H9 (cell line): ENCODE results near the gene AIMP1. TPM values are rescaled to one million over a fixed set of nuclear protein-coding genes. Genes with fewer than 3 reads are reported as not detected.

Experiments used
- DNase-seq: peaks from one replicate; pipeline ENCODE4 v3.0.0-alpha.2; 2017
- H2AFZ ChIP-seq: one replicate; pipeline ENCODE4 v1.6.1; 2013; ENCODE audit warnings: mild to moderate bottlenecking, low read length, control low read depth, moderate library complexity
- H2AK5ac ChIP-seq: 2 replicates; pipeline ENCODE4 v1.6.1; 2013; ENCODE audit warnings: low read length, control low read depth, mixed read lengths; ENCODE audit not compliant: insufficient read length
- H2BK120ac ChIP-seq: one replicate; pipeline ENCODE4 v1.6.1; 2013; ENCODE audit warnings: low read depth, mild to moderate bottlenecking, low read length, control low read depth, inconsistent platforms; ENCODE audit not compliant: poor library complexity, severe bottlenecking
- H2BK12ac ChIP-seq: 2 replicates; pipeline ENCODE4 v1.6.1; 2013; ENCODE audit warnings: low read length, control low read depth, mixed read lengths, low read depth; ENCODE audit not compliant: insufficient read length
- H2BK15ac ChIP-seq: 2 replicates; pipeline ENCODE4 v1.6.1; 2013; ENCODE audit warnings: low read depth, low read length, control low read depth
- H2BK20ac ChIP-seq: one replicate; pipeline ENCODE4 v1.6.1; 2013; ENCODE audit warnings: low read depth, mild to moderate bottlenecking, low read length, control low read depth, inconsistent platforms; ENCODE audit not compliant: poor library complexity, severe bottlenecking
- H2BK5ac ChIP-seq: 2 replicates; pipeline ENCODE4 v1.6.1; 2013; ENCODE audit warnings: low read length, control low read depth, mixed read lengths; ENCODE audit not compliant: insufficient read length
- H3K14ac ChIP-seq: 2 replicates; pipeline ENCODE4 v1.6.1; 2013; ENCODE audit warnings: low read length, control low read depth; ENCODE audit not compliant: insufficient read depth
- H3K18ac ChIP-seq: 2 replicates; pipeline ENCODE4 v1.6.1; 2013; ENCODE audit warnings: low read depth, mild to moderate bottlenecking, mixed read lengths, low read length, control low read depth; ENCODE audit not compliant: insufficient read length
- H3K23ac ChIP-seq: 2 replicates; pipeline ENCODE4 v1.6.1; 2013; ENCODE audit warnings: low read length, control low read depth, mixed read lengths, low read depth; ENCODE audit not compliant: insufficient read length
- H3K23me2 ChIP-seq: 2 replicates; pipeline ENCODE4 v1.6.1; 2013; ENCODE audit warnings: low read depth, mild to moderate bottlenecking, mixed read lengths, low read length, control low read depth; ENCODE audit not compliant: insufficient read length, poor library complexity, severe bottlenecking
- H3K27ac ChIP-seq: 2 replicates; pipeline ENCODE4 v1.5.1; 2013; ENCODE audit warnings: low read length, control low read depth, mixed read lengths, low read depth; ENCODE audit not compliant: insufficient read length
- H3K27me3 ChIP-seq: 2 replicates; pipeline ENCODE4 v1.6.1; 2013; ENCODE audit warnings: low read length, control low read depth, inconsistent platforms; ENCODE audit not compliant: insufficient read depth
- H3K4ac ChIP-seq: 2 replicates; pipeline ENCODE4 v1.6.1; 2013; ENCODE audit warnings: low read depth, mild to moderate bottlenecking, control low read depth, inconsistent platforms, low read length, moderate library complexity
- H3K4me1 ChIP-seq: 2 replicates; pipeline ENCODE4 v1.6.1; 2013; ENCODE audit warnings: low read length, control low read depth, inconsistent platforms; ENCODE audit not compliant: insufficient read depth
- H3K4me2 ChIP-seq: 2 replicates; pipeline ENCODE4 v1.6.1; 2013; ENCODE audit warnings: low read length, control low read depth, mixed read lengths; ENCODE audit not compliant: insufficient read length, insufficient read depth
- H3K56ac ChIP-seq: 2 replicates; pipeline ENCODE4 v1.6.1; 2013; ENCODE audit warnings: low read depth, mild to moderate bottlenecking, mixed read lengths, low read length, control low read depth; ENCODE audit not compliant: insufficient read length
- H3K79me1 ChIP-seq: 2 replicates; pipeline ENCODE4 v1.6.1; 2013; ENCODE audit warnings: low read depth, mild to moderate bottlenecking, moderate library complexity, low read length, control low read depth, inconsistent platforms; ENCODE audit not compliant: insufficient read depth, poor library complexity, severe bottlenecking
- H3K79me2 ChIP-seq: 2 replicates; pipeline ENCODE4 v1.6.1; 2013; ENCODE audit warnings: low read length, control low read depth, inconsistent platforms; ENCODE audit not compliant: insufficient read depth
- H3K9ac ChIP-seq: 2 replicates; pipeline ENCODE4 v1.6.1; 2013; ENCODE audit warnings: low read length, control low read depth, mixed read lengths; ENCODE audit not compliant: insufficient read length; ENCODE audit errors: extremely low read depth
- H3K9me3 ChIP-seq: one replicate; pipeline ENCODE4 v1.6.1; 2013; ENCODE audit warnings: low read depth, low read length, inconsistent platforms; ENCODE audit not compliant: control insufficient read depth
- H3T11ph ChIP-seq: one replicate; pipeline ENCODE4 v1.6.1; 2013; ENCODE audit warnings: mild to moderate bottlenecking, low read length, control low read depth, inconsistent platforms
- H4K20me1 ChIP-seq: one replicate; pipeline ENCODE4 v1.6.1; 2013; ENCODE audit not compliant: control insufficient read depth, insufficient read length, insufficient read depth
- H4K5ac ChIP-seq: 2 replicates; pipeline ENCODE4 v1.6.1; 2013; ENCODE audit warnings: low read depth, mild to moderate bottlenecking, mixed read lengths, low read length, control low read depth; ENCODE audit not compliant: insufficient read length
- H4K8ac ChIP-seq: replicated peaks from 2 replicates; pipeline ENCODE4 v1.6.1; 2013; ENCODE audit warnings: low read length, control low read depth, mixed read lengths, low read depth; ENCODE audit not compliant: insufficient read length
- H4K91ac ChIP-seq: 2 replicates; pipeline ENCODE4 v1.6.1; 2013; ENCODE audit warnings: low read depth, mild to moderate bottlenecking, moderate library complexity, mixed read lengths, low read length, control low read depth; ENCODE audit not compliant: insufficient read length
- H3K27ac Mint-ChIP-seq, 3 experiments: 2 replicates in 2 of 3; 3 replicates in 1 of 3; pipeline ENCODE4 v1.8.0; 2020 to 2021; ENCODE audit warnings: mixed read lengths in 3 of 3, mild to moderate bottlenecking in 1 of 3, moderate library complexity in 1 of 3
- H3K27me3 Mint-ChIP-seq: 2 replicates; pipeline ENCODE4 v1.8.0; 2021; ENCODE audit warnings: low read depth, mild to moderate bottlenecking, moderate library complexity, mixed read lengths
- H3K36me3 Mint-ChIP-seq, 3 experiments: 2 replicates in 2 of 3; 3 replicates in 1 of 3; pipeline ENCODE4 v1.8.0; 2020 to 2021; ENCODE audit warnings: low read depth in 3 of 3, mixed read lengths in 3 of 3; ENCODE audit not compliant: insufficient read depth in 1 of 3
- H3K4me1 Mint-ChIP-seq, 2 experiments: 2 replicates each; pipeline ENCODE4 v1.8.0; 2020; ENCODE audit warnings: mixed read lengths in 2 of 2
- H3K4me3 Mint-ChIP-seq, 2 experiments: 2 replicates in 1 of 2; 3 replicates in 1 of 2; pipeline ENCODE4 v1.8.0; 2020 to 2021; ENCODE audit warnings: mild to moderate bottlenecking in 2 of 2, mixed read lengths in 2 of 2, moderate library complexity in 1 of 2
- H3K9me3 Mint-ChIP-seq, 2 experiments: 2 replicates in 1 of 2; 3 replicates in 1 of 2; pipeline ENCODE4 v1.8.0; 2020; ENCODE audit warnings: mild to moderate bottlenecking in 2 of 2, mixed read lengths in 2 of 2, moderate library complexity in 1 of 2
- CTCF ChIP-seq: fragments of 200-600 bp; sonication (generic); conservative IDR thresholded peaks from 3 replicates; pipeline ENCODE4 v1.8.0; 2021; ENCODE audit warnings: antibody characterized with exemption, mild to moderate bottlenecking
- WGBS: extraction: QIAGEN DNeasy Blood & Tissue Kit; methylation state at CpG from one replicate; pipeline ENCODE4 v1.1.7; 2013; ENCODE audit warnings: missing lambda C conversion rate, low lambda C conversion rate, mixed read lengths; ENCODE audit not compliant: insufficient read length; ENCODE audit errors: extremely low coverage; 5-methylcytosine and 5-hydroxymethylcytosine counted together
- total RNA-seq: library from RNA; stranded (reverse); gene quantifications from 2 replicates; pipeline ENCODE4 v1.2.1, GENCODE V29; 2021

AIMP1 gene
- total RNA-seq, 1 experiment from 2014 or later: 36.8 TPM

GRCh38 chr4:106340774-106341173 lies 24.4 kb downstream of the AIMP1 start:
- Histone ChIP-seq H3K4me1 (no peaks in the 10 kb centered on the region), H4K5ac (no peak overlapping the region), H3K4ac (no peak overlapping the region), H3K27me3 (no peaks in the 10 kb centered on the region), H3K18ac (no peak overlapping the region), H3K4me2 (no peak overlapping the region), H2BK120ac (no peak overlapping the region), H2AK5ac (no peak overlapping the region), H2BK5ac (no peak overlapping the region), H3T11ph (no peak overlapping the region), H4K8ac (no peak overlapping the region), H3K27ac (no peak overlapping the region), H3K9ac (no peak overlapping the region), H2AFZ (no peak overlapping the region), H3K56ac (no peak overlapping the region), H3K79me2 (no peaks in the 10 kb centered on the region), H3K23ac (no peak overlapping the region), H3K9me3 (no peaks in the 10 kb centered on the region), H4K91ac (no peak overlapping the region), H3K79me1 (no peaks in the 10 kb centered on the region), H2BK15ac (no peak overlapping the region), H4K20me1 (no peaks in the 10 kb centered on the region), H3K23me2 (no peaks in the 10 kb centered on the region), H2BK12ac (no peak overlapping the region), H2BK20ac (no peak overlapping the region), H3K14ac (no peak overlapping the region)
- no peak for TF ChIP-seq CTCF
- Mint-ChIP-seq H3K4me1 (peaks cover 5 to 6% of the 10 kb centered on the region in 2 experiments), H3K27ac (no peak overlapping the region), H3K4me3 (no peak overlapping the region), H3K9me3 (peaks cover 3 to 4% of the 10 kb centered on the region in 2 experiments; a peak in 3 of 5 replicates), H3K36me3 (peaks cover 33 to 43% (median 40%) of the 10 kb centered on the region in 3 experiments), H3K27me3 (no peaks in the 10 kb centered on the region)
- DNase-seq: no peak
- no CpG with 5 or more reads among the region's 1 CpG for WGBS
